HG03520 (cell line): ENCODE measurements around the gene PHYHD1.

Experiments
- ATAC-seq: cut with Tn5 transposase; IDR thresholded peaks from one replicate; pipeline ENCODE4 v1.9.1; 2021; ENCODE audit warnings: mild to moderate bottlenecking, moderate library complexity; ENCODE audit not compliant: unreplicated experiment

PHYHD1 gene

DNA sequence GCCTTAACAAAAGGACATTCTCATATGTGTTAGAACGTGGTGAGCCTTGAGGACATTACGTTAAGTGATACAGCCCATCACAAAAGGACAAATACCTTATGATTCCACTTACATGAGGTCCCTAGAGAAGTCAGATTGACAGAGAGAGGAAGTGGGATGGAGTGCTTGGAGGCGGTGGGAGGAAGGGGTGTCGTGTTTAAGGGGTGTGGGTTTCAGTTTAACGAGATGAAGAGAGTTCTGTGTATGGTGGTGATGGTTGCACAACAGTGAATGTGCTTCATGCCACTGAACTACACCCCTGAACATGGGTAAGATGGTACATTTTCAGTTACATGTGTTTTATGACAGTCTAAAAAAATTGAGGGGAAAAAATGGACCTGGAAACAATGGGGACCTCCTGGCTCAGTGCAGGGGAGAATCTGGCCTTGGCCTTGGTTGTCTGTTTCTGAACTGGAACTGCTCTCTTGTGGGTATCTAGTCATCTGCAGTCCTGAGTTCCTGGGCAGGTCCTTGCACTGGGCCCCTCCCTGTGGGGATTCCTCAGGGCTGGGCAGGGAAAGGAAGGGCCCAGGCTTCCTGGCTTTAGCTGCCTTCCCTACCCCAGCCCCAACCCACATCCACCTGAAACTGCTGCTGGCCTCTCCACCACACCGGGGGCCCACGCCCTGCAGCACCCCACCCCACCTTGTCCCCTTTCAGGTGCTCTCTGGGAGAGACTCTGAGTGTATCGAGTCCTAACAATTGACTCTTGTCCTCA lies 21.0 kb upstream of the PHYHD1 start:
- no peak for ATAC-seq

DNA sequence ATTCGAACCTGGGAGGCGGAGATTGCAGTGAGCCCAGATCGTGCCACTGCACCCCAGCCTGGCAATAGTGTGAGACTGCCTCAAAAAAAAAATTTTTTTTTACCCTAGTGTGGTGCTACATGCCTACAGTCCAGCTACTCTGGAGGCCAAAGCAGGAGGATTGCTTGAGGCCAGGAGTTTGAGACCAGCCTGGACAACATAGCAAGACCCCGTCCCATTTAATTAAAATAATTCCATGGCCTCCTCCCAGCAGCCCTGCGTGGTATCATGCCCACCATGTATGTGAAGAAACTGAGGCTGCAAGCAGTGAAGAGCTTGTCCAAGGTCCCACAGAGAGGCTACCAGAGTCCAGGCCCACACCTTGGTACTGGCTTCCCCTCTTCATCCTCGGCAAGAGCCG lies 19.4 kb upstream of the PHYHD1 start:
- no peak for ATAC-seq

DNA sequence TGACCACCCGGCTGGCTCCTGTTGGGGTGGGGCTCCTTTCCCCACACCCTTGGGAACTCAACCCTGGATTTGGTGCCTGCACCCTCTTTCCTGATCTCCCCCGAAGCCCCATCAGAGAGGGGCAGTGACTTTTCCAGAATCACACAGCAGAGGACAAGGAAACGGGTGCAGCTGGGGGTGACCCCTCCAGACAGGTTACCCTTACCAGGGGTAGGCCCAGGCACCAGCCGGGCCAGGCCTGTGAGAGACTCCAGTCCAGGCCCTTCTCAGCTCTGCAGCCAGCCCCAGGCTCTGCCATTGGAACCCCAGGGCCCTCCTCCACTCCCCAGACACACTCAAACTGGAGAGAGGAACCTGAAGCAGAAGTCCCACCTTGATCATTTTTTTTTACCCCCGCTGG lies 19.0 kb upstream of the PHYHD1 start:
- ATAC-seq: no peak

DNA sequence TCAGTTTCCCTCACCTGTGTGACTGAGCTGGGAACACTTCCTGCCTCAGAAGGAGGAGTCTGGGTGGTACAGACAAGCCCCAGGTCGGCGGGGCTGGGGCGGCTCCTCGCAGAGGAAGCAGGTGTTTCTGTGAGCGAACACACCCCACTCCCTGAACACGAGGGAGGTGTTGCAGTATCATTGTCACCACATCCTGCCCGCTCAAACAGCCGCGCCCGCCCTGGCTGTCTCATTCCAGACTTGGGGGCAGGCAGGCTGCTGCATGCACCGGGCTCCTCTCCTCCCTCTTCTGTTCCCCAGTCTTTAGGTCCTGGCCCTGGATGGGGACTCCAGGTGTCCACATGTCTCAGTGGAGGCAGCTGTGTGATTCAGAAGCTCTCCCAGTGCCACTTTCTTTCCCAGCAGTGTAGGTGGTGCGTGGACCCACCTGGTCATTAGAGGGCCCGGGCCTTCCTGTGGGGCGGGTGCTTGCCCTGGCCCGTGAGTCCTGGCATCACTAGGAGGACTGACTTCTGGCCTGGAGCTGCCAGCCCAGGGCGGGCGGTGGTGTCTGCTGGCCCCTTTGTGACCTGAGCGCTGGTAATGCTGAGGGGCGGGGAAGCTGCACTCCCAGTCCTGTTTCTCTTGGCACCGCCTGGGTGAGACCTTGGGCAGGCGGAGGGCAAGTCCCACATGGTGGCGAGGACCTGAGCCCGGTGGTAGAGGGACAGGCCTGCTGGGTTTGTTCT lies 18.3 kb upstream of the PHYHD1 start:
- peak; percentile 69 for ATAC-seq

DNA sequence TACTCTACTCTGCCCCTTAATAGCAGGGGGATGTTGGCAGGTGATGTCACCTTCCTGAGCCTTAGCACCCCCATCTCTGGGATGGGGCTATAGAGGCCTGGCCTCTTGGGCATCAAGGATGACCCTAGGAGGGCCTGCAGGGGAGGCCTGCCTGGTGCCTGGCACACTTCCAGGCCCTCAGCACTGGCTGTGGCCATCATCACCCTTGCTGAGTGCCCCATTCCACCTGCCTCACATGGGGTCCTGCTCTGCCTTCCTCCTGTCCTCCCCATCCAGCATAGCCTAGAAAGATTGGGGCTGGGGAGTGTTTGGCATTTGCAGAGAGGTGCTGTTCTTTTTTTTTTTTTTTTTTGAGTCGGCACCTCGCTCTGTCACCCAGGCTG lies 17.7 kb upstream of the PHYHD1 start:
- ATAC-seq: no peak

DNA sequence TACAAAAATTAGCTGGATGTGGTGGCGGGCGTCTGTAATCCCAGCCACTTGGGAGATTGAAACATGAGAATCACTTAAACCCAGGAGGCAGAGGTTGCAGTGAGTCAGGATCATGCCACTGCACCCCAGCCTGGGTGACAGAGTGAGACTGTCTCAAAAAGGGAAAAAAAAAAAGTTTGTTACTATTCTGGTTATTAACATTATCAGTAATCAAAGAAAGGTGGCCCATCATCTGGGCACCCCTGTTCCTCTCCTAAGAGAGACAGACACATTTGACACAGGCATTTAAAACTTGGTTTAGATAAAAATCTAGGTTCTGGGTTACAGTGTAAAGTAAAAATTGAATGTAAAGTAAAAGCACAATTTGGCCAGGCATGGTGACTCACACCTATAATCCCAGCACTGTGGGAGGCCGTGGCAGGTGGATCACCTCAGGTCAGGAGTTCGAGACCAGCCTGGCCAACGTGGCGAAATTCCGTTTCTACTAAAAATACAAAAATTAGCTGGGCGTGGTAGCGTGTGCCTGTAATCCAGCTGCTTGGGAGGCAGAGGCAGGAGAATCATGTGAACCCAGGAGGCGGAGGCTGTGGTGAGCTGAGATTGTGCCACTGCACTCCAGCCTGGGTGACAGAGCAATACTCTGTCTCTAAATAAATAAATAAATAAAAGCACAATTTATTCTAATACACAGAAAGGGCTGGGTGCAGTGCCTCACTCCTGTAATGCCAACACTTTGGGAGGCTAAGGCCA lies 16.7 kb upstream of the PHYHD1 start:
- no peak for ATAC-seq

DNA sequence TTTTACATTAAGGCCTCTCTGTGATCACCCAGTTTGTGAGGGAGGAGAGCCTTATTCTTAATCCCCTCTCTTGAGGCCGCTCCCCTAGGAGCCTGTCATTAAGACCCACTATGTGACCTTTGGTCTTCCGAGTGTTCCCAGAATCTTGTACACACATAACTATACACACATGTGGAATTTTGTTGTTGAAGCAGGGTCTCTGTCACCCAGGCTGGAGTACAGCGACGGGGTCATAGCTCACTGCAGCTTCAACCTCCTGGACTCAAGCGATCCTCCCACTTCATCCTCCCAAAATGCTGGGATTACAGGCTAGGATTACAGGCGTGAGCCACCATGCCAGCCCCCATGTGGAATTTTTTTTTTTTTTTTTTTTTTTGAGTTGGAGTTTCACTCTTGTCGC lies 14.8 kb upstream of the PHYHD1 start:
- ATAC-seq: no peak

DNA sequence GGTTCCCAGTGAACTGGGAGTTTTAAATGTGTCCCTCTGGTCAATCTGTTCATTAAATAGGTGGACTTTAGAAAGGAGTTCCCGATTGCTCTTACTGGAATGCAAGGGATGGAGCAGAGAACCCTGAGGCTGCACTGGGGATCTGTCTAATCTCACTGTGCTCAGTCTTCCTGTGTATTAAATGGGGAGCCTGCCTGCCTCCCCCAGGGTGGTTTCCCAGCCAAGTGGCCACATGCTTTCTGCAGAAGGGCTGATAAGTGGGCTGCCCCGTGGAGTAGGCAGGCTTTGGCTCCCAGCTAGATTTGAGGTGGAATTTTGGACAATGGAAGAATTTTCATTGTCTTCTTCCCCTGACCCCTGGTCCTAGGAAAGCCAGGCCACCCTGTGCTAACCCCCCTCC lies 14.0 kb upstream of the PHYHD1 start:
- ATAC-seq: no peak

DNA sequence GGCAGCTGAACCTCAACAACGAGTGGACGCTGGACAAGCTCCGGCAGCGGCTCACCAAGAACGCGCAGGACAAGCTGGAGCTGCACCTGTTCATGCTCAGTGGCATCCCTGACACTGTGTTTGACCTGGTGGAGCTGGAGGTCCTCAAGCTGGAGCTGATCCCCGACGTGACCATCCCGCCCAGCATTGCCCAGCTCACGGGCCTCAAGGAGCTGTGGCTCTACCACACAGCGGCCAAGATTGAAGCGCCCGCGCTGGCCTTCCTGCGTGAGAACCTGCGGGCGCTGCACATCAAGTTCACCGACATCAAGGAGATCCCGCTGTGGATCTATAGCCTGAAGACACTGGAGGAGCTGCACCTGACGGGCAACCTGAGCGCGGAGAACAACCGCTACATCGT lies 12.4 kb upstream of the PHYHD1 start:
- ATAC-seq: no peak

DNA sequence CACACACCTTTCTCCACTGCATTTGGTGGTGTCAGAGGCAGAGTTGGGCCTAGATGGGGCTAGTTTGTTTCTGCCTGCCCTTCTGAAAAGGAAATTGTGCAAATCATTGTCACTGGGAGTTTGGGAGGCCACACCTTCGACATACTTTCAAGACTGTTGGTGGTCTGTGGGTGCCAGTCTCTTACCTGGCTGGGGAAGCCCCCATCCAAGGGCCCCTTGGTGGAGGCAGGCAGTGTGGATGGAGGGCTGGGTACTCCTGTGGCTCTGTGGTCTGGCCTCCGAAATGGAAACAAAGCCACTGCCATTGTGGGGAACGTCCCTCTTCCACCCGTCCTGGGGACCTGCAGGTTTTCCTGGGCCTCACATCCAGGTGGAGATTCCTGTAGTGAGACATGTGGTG lies 10.9 kb upstream of the PHYHD1 start:
- ATAC-seq: no peak

DNA sequence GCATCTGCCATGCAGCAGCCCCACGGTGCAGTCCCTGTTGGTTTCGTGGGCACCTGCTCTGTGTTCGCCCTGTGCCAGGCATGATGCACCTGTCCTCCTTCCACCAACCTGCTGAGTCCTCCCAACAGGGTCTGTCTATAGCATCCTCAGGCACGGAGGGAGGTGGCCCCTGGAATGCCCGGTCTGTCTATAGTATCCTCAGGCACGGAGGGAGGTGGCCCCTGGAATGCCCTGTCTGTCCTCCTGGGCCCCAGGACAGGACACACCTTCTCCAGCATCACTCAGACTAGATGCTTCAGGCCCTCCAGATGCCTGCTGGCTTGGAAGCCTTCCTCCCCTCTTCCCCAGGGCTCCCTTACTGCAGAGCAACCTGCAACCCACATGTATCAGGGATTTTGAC lies 9.9 kb upstream of the PHYHD1 start:
- ATAC-seq: no peak

DNA sequence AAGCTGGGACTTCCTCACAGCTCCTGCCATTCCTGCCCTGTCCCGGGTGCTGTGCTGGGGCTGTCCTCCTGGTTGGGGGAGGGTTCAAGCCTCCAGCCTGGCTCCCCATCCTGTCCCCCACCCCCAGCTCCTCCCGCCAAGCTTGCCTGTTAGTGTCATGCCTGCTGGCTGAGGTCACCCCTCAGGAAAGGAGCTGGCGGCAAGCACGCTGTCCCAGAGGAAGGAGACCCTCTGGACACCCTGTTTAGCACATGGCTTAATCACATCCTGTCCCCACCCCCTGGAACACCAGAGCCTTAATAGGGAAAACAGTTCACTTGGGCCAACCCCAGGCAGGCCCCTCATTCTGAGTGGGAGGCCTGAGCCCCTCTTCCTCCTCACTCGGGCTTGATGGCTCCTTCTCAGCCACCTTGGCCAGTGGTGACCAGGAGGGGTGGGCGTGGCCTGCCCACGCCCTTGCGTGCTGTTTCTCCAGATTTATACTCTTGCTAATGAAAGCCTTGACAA lies 9.2 kb upstream of the PHYHD1 start:
- ATAC-seq: no peak

DNA sequence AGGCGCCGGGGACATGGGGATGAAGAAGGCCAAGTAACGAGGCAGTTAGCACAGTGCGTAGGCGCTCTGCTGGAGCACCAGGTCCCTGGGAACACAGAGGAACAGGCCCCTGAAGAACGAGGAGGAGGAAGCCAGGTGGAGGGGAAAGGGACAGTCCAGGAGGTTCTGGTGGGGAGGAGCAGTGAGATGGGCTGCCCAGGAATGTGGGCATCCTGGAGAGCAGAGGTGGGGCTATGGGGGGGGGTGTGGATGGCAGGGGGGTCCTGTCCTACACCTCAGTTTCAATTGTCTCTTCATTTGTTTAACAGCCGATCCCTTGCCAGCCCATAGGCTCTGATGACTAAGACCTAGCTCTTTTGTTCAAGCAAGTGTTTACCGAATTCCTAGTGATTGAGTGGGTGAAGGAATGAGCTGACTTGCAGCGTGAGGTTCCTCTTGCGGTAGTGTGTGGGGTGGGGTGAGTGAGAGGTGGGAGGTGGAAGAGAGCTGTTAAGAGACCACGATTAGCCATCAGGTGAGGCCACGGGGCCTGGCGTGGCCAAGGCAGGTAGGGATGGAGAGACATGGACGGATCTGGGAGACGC lies 8.4 kb upstream of the PHYHD1 start:
- no peak for ATAC-seq

DNA sequence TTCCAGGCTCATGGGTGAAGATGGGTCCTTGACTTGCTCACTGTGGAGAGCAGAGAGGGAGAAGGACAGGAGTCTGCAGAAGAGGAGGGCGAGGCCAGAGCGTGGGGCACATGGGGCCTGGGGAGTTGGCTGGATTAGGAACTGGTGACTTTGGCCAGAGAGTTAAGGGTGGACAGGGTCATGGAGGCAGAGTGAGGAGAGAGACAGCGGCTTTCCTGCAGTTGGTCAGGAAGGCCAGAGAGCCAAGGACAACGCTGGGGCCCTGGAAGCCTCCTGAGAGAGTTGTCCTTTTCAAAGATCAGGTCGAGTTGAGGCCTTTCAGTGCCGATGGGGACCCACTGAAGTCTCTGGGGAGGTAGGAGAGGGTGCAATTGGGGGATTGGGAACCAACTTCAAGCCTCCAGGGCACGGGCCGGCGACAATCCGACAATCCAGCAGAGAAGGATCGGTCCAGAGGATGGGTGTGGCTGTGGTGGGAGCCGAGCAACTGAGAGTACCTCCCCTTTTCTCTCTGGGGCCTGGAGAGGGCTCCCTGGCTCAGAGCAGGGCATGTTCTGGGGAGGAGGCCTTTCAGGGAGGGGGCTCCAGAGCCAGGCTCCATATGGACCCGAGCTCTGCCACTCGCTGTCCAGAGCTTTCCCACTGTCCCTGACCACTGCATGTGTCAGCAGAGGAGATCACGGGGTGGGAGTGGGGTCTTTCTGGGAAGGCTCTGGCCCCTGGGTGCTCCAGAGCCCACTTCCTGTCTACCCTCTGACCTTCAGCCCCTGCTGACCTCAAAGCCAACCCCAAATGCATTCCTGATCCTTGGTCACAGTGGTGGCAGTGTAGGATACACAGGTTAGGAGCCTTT lies 7.5 kb upstream of the PHYHD1 start:
- ATAC-seq: no peak

DNA sequence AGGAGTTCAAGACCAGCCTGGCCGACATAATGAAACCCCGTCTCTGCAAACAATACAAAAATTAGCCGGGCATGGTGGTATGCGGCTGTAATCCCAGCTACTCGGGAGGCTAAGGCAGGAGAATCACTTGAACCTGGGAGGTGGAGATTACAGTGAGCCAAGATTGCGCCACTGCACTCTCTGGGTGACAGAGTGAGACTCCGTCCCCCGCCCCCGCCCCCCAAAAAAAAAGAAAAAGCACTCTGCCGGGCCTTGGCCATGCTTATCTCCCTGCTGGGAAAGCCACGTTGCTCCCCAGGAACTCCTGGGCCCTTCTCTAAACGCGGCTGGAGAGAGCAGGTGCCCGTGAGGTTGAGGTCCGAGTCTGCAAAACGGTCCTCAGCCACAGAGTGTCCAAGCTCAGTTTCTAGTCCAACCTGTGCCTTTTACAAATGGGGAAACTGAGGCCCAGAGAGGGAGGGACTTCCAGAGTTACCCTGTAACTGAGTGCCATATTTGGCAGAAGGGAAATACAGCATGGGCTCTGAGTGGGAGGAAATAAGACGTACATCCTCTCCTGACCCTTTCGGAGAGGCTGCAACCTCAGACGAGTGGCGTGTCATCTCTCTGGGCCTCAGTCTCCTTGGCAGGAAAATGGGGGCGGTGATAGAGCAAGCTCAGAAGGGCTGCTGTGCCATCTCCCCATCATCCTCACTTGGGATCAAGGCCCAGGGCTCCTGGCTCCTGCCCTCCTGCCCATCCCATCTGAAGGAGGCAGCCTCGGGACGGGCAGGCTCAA lies 6.6 kb upstream of the PHYHD1 start:
- ATAC-seq: no peak

DNA sequence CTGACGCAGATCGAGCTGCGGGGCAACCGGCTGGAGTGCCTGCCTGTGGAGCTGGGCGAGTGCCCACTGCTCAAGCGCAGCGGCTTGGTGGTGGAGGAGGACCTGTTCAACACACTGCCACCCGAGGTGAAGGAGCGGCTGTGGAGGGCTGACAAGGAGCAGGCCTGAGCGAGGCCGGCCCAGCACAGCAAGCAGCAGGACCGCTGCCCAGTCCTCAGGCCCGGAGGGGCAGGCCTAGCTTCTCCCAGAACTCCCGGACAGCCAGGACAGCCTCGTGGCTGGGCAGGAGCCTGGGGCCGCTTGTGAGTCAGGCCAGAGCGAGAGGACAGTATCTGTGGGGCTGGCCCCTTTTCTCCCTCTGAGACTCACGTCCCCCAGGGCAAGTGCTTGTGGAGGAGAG lies 4.6 kb upstream of the PHYHD1 start:
- no peak for ATAC-seq

DNA sequence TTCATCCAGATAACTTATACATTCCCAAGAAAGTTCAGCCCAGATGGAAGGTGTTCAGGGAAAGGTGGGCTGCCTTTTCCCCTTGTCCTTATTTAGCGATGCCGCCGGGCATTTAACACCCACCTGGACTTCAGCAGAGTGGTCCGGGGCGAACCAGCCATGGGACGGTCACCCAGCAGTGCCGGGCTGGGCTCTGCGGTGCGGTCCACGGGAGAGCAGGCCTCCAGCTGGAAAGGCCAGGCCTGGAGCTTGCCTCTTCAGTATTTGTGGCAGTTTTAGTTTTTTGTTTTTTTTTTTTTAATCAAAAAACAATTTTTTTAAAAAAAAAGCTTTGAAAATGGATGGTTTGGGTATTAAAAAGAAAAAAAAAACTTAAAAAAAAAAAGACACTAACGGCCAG lies 4.0 kb upstream of the PHYHD1 start:
- ATAC-seq: no peak

DNA sequence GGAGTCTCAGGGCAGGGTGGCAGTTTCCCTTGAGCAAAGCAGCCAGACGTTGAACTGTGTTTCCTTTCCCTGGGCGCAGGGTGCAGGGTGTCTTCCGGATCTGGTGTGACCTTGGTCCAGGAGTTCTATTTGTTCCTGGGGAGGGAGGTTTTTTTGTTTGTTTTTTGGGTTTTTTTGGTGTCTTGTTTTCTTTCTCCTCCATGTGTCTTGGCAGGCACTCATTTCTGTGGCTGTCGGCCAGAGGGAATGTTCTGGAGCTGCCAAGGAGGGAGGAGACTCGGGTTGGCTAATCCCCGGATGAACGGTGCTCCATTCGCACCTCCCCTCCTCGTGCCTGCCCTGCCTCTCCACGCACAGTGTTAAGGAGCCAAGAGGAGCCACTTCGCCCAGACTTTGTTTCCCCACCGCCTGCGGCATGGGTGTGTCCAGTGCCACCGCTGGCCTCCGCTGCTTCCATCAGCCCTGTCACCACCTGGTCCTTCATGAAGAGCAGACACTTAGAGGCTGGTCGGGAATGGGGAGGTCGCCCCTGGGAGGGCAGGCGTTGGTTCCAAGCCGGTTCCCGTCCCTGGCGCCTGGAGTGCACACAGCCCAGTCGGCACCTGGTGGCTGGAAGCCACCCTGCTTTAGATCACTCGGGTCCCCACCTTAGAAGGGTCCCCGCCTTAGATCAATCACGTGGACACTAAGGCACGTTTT lies 3.5 kb upstream of the PHYHD1 start:
- ATAC-seq: no peak

DNA sequence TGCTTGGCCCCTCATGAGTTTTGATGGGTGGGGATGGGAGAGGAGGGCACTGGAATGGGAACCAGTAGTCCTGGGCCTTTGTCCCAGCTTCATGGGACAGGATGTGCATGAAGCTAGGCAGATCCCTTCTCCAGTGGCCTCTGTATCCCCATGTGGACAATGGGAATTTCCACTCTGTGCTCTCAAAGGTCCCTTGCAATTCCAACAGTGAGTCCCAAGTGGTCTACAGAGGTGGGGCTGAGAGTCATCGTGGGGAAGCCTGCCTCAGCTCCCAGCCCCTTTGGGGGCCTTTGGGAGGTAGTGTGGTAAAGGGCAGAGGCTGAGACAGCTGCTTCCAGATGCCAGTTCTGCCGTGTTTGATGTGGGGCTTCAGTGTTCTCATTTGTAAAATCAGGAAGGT lies 1.9 kb upstream of the PHYHD1 start:
- no peak for ATAC-seq
